Measurements from ENCODE around the gene IMPG2. TPM values are rescaled to one million over a fixed set of nuclear protein-coding genes. Genes with fewer than 3 reads are reported as not detected.

The IMPG2 gene
- total RNA-seq, 2 experiments from 2014 or later, result 0.03 TPM; not detected in 1

DNA sequence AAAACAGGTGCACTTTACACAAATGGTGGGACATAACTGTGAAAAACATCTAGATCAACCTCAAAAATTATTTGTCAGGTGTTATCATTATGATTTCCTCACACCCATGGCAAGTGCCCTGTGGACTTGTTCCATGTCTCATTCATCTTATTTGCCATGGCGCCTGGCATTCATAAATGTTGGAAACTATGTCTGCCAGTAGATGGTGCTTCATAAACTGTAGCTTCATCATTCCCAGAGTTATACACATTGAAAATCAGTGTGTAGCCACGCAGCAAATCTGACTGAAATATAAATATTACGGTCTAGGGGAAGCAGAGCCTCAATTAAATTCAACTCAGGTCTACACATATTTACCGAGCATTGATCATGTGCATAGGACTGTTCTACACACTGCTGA, 90.7 kb downstream of the IMPG2 start:
- POLR2A ChIA-PET, result interaction anchor here (0.5 to 1.1 kb wide), 3 partner anchors 12 to 332 kb away, joined by 3 read pairs; partner anchors contain the start of gene TRMT10C
- no peak overlapping the region for H3K4me2 ChIP-seq (ENCODE audit: low read length)

DNA sequence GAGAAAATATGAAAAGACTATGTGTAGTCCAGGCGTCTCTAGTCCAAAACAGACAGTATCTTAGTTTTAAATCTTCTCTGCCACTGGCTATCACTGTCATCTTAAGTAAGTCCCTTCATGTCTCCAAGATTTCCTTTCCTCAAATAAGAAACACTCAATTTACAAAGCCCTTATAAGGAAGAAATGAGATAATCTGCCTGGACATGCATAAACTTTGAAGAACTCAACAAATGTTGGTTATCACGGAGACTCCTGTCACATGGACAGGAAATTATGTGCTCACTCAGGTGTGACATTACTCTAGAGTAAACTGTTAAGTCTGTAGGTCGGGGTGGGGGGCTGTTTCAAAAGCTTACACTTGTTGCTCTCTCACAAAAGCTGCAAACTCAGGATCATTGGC, 91.9 kb downstream of the IMPG2 start:
- no peaks in the 10 kb centered on the region for H3K4me1 ChIP-seq (ENCODE audit: insufficient read depth, low read length, poor library complexity, severe bottlenecking)
- CTCF ChIA-PET (ENCODE audit: unreplicated experiment), result no interaction called here
- H3K4me2 ChIP-seq (ENCODE audit: low read length), result no peak overlapping the region
- TF ChIP-seq EZH2phosphoT487 (IDR thresholded peaks at IDR 0.05; ENCODE audit: borderline replicate concordance, low read depth, low read length), result no peak
- TF ChIP-seq, protein P1, sequence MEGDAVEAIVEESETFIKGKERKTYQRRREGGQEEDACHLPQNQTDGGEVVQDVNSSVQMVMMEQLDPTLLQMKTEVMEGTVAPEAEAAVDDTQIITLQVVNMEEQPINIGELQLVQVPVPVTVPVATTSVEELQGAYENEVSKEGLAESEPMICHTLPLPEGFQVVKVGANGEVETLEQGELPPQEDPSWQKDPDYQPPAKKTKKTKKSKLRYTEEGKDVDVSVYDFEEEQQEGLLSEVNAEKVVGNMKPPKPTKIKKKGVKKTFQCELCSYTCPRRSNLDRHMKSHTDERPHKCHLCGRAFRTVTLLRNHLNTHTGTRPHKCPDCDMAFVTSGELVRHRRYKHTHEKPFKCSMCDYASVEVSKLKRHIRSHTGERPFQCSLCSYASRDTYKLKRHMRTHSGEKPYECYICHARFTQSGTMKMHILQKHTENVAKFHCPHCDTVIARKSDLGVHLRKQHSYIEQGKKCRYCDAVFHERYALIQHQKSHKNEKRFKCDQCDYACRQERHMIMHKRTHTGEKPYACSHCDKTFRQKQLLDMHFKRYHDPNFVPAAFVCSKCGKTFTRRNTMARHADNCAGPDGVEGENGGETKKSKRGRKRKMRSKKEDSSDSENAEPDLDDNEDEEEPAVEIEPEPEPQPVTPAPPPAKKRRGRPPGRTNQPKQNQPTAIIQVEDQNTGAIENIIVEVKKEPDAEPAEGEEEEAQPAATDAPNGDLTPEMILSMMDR (conservative IDR thresholded peaks at IDR 0.05; ENCODE audit: low read length), result no peak
- H3K27ac ChIP-seq (ENCODE audit: low read depth, low read length, poor library complexity, severe bottlenecking), result no peak overlapping the region
- no peaks in the 10 kb centered on the region for H3K79me2 ChIP-seq (ENCODE audit: insufficient read depth, low read depth, low read length)
- no peak overlapping the region for H3K4me3 ChIP-seq (ENCODE audit: low read depth, low read length, poor library complexity, severe bottlenecking)
- intact Hi-C loops (cut with micrococcal nuclease; ENCODE audit: unreplicated experiment), result no loop called here
- H4K20me1 ChIP-seq (ENCODE audit: insufficient read depth, low read length), result no peaks in the 10 kb centered on the region
- H3K9me3 ChIP-seq (ENCODE audit: low read length), result no peaks in the 10 kb centered on the region
- no TSS peak for BruUV-seq (replicated peaks)
- no peak overlapping the region for H2AFZ ChIP-seq (ENCODE audit: low read length)
- H3K9me2 ChIP-seq (ENCODE audit: insufficient read depth, low read length), result no peaks in the 10 kb centered on the region
- H3K36me3 ChIP-seq (ENCODE audit: insufficient read depth, low read length), result no peaks in the 10 kb centered on the region
- DNase-seq (ENCODE audit: low spot score), result no peak
- POLR2A ChIA-PET, result interaction anchor here (0.5 kb wide), 1 partner anchor 53 kb away, joined by 4 read pairs; no protein-coding TSS in a partner anchor

More for the DNA sequence above, 90.7 kb downstream of the IMPG2 start:
- Histone ChIP-seq H3K4me1 (ENCODE audit: insufficient read depth, low read length, poor library complexity, severe bottlenecking) (no peaks in the 10 kb centered on the region), H3K36me3 (ENCODE audit: insufficient read depth, low read length) (no peaks in the 10 kb centered on the region), H3K9me3 (ENCODE audit: low read length) (no peaks in the 10 kb centered on the region), H3K27ac (ENCODE audit: low read depth, low read length, poor library complexity, severe bottlenecking) (no peak overlapping the region), H3K79me2 (ENCODE audit: insufficient read depth, low read depth, low read length) (no peaks in the 10 kb centered on the region), H2AFZ (ENCODE audit: low read length) (no peak overlapping the region), H3K9me2 (ENCODE audit: insufficient read depth, low read length) (no peaks in the 10 kb centered on the region), H3K4me3 (ENCODE audit: low read depth, low read length, poor library complexity, severe bottlenecking) (no peak overlapping the region), H4K20me1 (ENCODE audit: insufficient read depth, low read length) (no peaks in the 10 kb centered on the region)
- BruUV-seq (replicated peaks), result no TSS peak
- no peak for TF ChIP-seq EZH2phosphoT487 (IDR thresholded peaks at IDR 0.05; ENCODE audit: borderline replicate concordance, low read depth, low read length)
- TF ChIP-seq, protein P1 (conservative IDR thresholded peaks at IDR 0.05; ENCODE audit: low read length), result peak; percentile 49
- intact Hi-C loops (cut with micrococcal nuclease; ENCODE audit: unreplicated experiment), result no loop called here
- CTCF ChIA-PET (ENCODE audit: unreplicated experiment), result no interaction called here
- DNase-seq (ENCODE audit: low spot score), result no peak

DNA sequence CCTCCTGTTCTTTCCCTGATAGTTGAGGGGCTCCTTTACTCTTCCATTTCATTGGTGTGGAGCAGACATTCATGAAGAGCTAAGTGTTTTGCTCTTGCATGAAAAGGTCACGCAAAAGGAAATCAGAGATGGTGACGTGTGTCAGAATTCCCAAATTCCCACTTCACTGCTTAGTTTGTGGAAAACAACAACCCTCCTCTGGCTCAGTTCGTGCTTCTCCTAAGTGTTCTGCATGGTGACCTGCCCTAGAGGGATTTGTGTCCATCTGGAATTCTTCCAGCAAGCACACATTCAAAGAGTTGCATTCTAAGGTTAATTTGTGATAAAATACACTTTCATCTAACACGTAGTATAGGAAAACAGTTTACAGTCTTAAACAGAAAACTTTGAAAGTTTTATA, 95.6 kb downstream of the IMPG2 start:
- H3K4me3 ChIP-seq (ENCODE audit: low read depth, low read length, poor library complexity, severe bottlenecking), result no peak overlapping the region
- H4K20me1 ChIP-seq (ENCODE audit: insufficient read depth, low read length), result no peaks in the 10 kb centered on the region
- TF ChIP-seq EZH2phosphoT487 (IDR thresholded peaks at IDR 0.05; ENCODE audit: borderline replicate concordance, low read depth, low read length), result no peak
- no peaks in the 10 kb centered on the region for H3K79me2 ChIP-seq (ENCODE audit: insufficient read depth, low read depth, low read length)
- H3K27ac ChIP-seq (ENCODE audit: low read depth, low read length, poor library complexity, severe bottlenecking), result no peak overlapping the region
- H3K9me3 ChIP-seq (ENCODE audit: low read length), result no peaks in the 10 kb centered on the region
- POLR2A ChIA-PET, result interaction anchor here (0.7 kb wide), 1 partner anchor 120 kb away, joined by 4 read pairs; no protein-coding TSS in a partner anchor
- BruUV-seq (replicated peaks), result no TSS peak
- H2AFZ ChIP-seq (ENCODE audit: low read length), result no peak overlapping the region
- no peak overlapping the region for H3K4me2 ChIP-seq (ENCODE audit: low read length)
- CTCF ChIA-PET (ENCODE audit: unreplicated experiment), result no interaction called here
- no peaks in the 10 kb centered on the region for H3K36me3 ChIP-seq (ENCODE audit: insufficient read depth, low read length)
- no peak for DNase-seq (ENCODE audit: low spot score)
- no peaks in the 10 kb centered on the region for H3K9me2 ChIP-seq (ENCODE audit: insufficient read depth, low read length)
- H3K4me1 ChIP-seq (ENCODE audit: insufficient read depth, low read length, poor library complexity, severe bottlenecking), result no peaks in the 10 kb centered on the region
- intact Hi-C loops (cut with micrococcal nuclease; ENCODE audit: unreplicated experiment), result no loop called here

All from OCI-LY7 (cell line).